Ovary (tissue), 9 donors: ENCODE results near the gene INHBC. TPM values are rescaled to one million over a fixed set of nuclear protein-coding genes. Genes with fewer than 3 reads are reported as not detected.

ENCODE experiments used
- DNase-seq, 5 donors: peaks; one replicate each; pipeline ENCODE4 v3.0.0-alpha.2; 2019 to 2020
- H3K27ac ChIP-seq, 2 donors: fragments of 200-600 bp; one replicate each; pipeline versions ENCODE4 v1.5.1 to v1.8.0; 2019 to 2022
- H3K27me3 ChIP-seq: fragments of 200-600 bp; one replicate; pipeline ENCODE4 v1.8.0; 2022
- H3K36me3 ChIP-seq: fragments of 200-600 bp; sonication (generic); one replicate; pipeline ENCODE4 v1.5.1; 2019
- H3K4me1 ChIP-seq: one replicate; pipeline ENCODE4 v1.8.1; 2013; ENCODE audit warnings: mild to moderate bottlenecking, moderate library complexity; ENCODE audit not compliant: insufficient read depth
- H3K4me3 ChIP-seq: fragments of 200-600 bp; sonication (generic); one replicate; pipeline ENCODE4 v1.5.1; 2017
- H3K9me3 ChIP-seq, 2 donors: fragments of 200-600 bp in 1 of 2; sonication (generic) in 1 of 2; one replicate each; pipeline versions ENCODE4 v1.5.1 to v1.8.1; 2013 to 2019; ENCODE audit warnings: mild to moderate bottlenecking in 1 of 2, moderate library complexity in 1 of 2
- CTCF ChIP-seq, 3 donors: fragments of 450-650 bp in 2 of 3; fragments of 200-600 bp in 1 of 3; IDR thresholded peaks; one replicate each; pipeline versions ENCODE4 v1.5.1 to v1.8.0; 2016 to 2022; ENCODE audit warnings: antibody characterized with exemption in 3 of 3, mild to moderate bottlenecking in 1 of 3
- EP300 ChIP-seq: sonication (generic); formaldehyde crosslinking; IDR thresholded peaks from one replicate; pipeline ENCODE4 v1.6.1; 2017; ENCODE audit warnings: antibody characterized with exemption
- POLR2A ChIP-seq: fragments of 450-650 bp; IDR thresholded peaks from one replicate; pipeline ENCODE4 v1.6.1; 2017; ENCODE audit warnings: antibody characterized with exemption, mild to moderate bottlenecking, moderate library complexity
- WGBS, 3 donors: extraction: QIAGEN DNeasy Blood & Tissue Kit in 1 of 3; methylation state at CpG; one replicate each; pipeline versions ENCODE4 v1.1.5 to v1.1.7; 2013 to 2017; 5-methylcytosine and 5-hydroxymethylcytosine counted together
- intact Hi-C, 4 donors: fragments of 100-400 bp; cut with DNase I; formaldehyde crosslinking; loops; one replicate each; pipeline versions ENCODE4 v1.11.0 to v1.15.1; 2022 to 2023
- polyA plus RNA-seq, 2 donors: library from polyadenylated mRNA; stranded (reverse); fragments of 200-250 nt in 1 of 2; fragments of 350-450 nt in 1 of 2; fragmentation: Illumina TruSeq in 1 of 2; extraction: RNeasy Lipid Tissue Mini Kit (QIAGEN cat#74804) in 1 of 2; gene quantifications; one replicate each; pipeline ENCODE4 v1.2.3, GENCODE V29; 2013 to 2014
- total RNA-seq, 7 donors: library from RNA; depleted of rRNA in 2 of 7; stranded (reverse); fragments of >200 nt in 2 of 7; fragmentation: NEBNext Ultra II Directional in 3 of 7; extraction: Animal tissue kit (Norgen Biotek cat#: 25700) in 3 of 7; gene quantifications; one replicate each; pipeline versions ENCODE4 v1.1.0 to v1.2.4, GENCODE V29; 2016 to 2023
- donor health status: DM: no; HTN: no; CAD: no; lungs with moderate emphysema.
- donor health status: DM: no; HTN: no; CAD: no.
- donor health status: Bipolar disorder and iron deficiency.
- donor health status: DM: yes; HTN: yes; CAD: no.
- donor health status: DM: no; HTN: no; CAD: no.
- donor health status: DM: yes; HTN: yes; CAD: no.

Gene INHBC
- total and polyA plus RNA-seq, 9 donors, result 0.07 to 0.27 (median 0.12) TPM; not detected in 5

GRCh38 chr12:57470286-57470969 lies 35.8 kb downstream of the INHBC start:
- Histone ChIP-seq H3K27me3 (no peaks in the 10 kb centered on the region), H3K9me3 (no peaks in the 10 kb centered on the region), H3K27ac (no peak overlapping the region), H3K4me1 (no peaks in the 10 kb centered on the region), H3K4me3 (no peak overlapping the region), H3K36me3 (no peaks in the 10 kb centered on the region)
- TF ChIP-seq CTCF (IDR thresholded peaks at IDR 0.05) (no peak), POLR2A (no peak), EP300 (no peak)
- 89 to 95% (median 91%) methylated on average over 14 of the region's 14 CpGs for WGBS, 3 donors
- intact Hi-C loops, result no loop called here
- DNase-seq, result no peak

GRCh38 chr12:57470970-57471656 lies 36.5 kb downstream of the INHBC start:
- no peak for TF ChIP-seq CTCF (IDR thresholded peaks at IDR 0.05)
- no peak for TF ChIP-seq EP300
- no peak for TF ChIP-seq POLR2A
- no peak for DNase-seq
- peaks cover 5% of the 10 kb centered on the region for H3K4me1 ChIP-seq
- no peak overlapping the region for H3K4me3 ChIP-seq
- H3K9me3 ChIP-seq, result no peaks in the 10 kb centered on the region
- no peaks in the 10 kb centered on the region for H3K36me3 ChIP-seq
- whole genome bisulfite sequencing, 3 donors, result 80 to 93% (median 83%) methylated on average over 4 of the region's 4 CpGs
- no peak overlapping the region for H3K27ac ChIP-seq
- intact Hi-C loops, result no loop called here
- no peaks in the 10 kb centered on the region for H3K27me3 ChIP-seq

GRCh38 chr12:57471661-57472060 lies 37.1 kb downstream of the INHBC start:
- Histone ChIP-seq H3K4me1 (peaks cover 7% of the 10 kb centered on the region), H3K4me3 (no peak overlapping the region), H3K27me3 (no peaks in the 10 kb centered on the region), H3K27ac (no peak overlapping the region), H3K9me3 (no peaks in the 10 kb centered on the region), H3K36me3 (no peaks in the 10 kb centered on the region)
- intact Hi-C loops, result no loop called here
- no peak for DNase-seq
- 77 to 86% (median 83%) methylated on average over 3 of the region's 3 CpGs for WGBS, 3 donors
- TF ChIP-seq CTCF (IDR thresholded peaks at IDR 0.05) (no peak), EP300 (no peak)

GRCh38 chr12:57472391-57472790 lies 37.8 kb downstream of the INHBC start:
- H3K36me3 ChIP-seq, result no peaks in the 10 kb centered on the region
- TF ChIP-seq CTCF (IDR thresholded peaks at IDR 0.05), result no peak
- no peak for TF ChIP-seq POLR2A
- no peak for DNase-seq
- intact Hi-C loops, result no loop called here
- 57 to 69% (median 66%) methylated on average over 3 of the region's 3 CpGs for WGBS, 3 donors
- no peak overlapping the region for H3K4me3 ChIP-seq
- H3K9me3 ChIP-seq, result no peaks in the 10 kb centered on the region
- H3K27me3 ChIP-seq, result no peaks in the 10 kb centered on the region
- no peak overlapping the region for H3K27ac ChIP-seq
- H3K4me1 ChIP-seq, result peaks cover 7% of the 10 kb centered on the region
